GM12891 (cell line): ENCODE measurements around the gene HUWE1.

ENCODE experiments used
- DNase-seq: peaks from one replicate; pipeline ENCODE4 v3.0.0; 2011; ENCODE audit warnings: low spot score; ENCODE audit not compliant: insufficient read length
- FAIRE-seq: peaks from 2 replicates; lab custom pipeline; 2011; peaks lifted over from hg19 to GRCh38; lab: Jason Lieb, UNC
- PAX5 ChIP-seq: IDR thresholded peaks from 2 replicates; pipeline ENCODE4 v1.6.1; 2011; ENCODE audit warnings: low read length, moderate library complexity, mild to moderate bottlenecking; ENCODE audit not compliant: insufficient read depth, severe bottlenecking
- POLR2A ChIP-seq: IDR thresholded peaks from 2 replicates; pipeline ENCODE4 v1.6.1; 2011; ENCODE audit warnings: low read depth, low read length, control low read depth
- POLR2AphosphoS5 ChIP-seq: IDR thresholded peaks from 2 replicates; pipeline ENCODE4 v1.6.1; 2011; ENCODE audit warnings: low read depth, low read length, control low read depth
- POU2F2 ChIP-seq: IDR thresholded peaks from 2 replicates; pipeline ENCODE4 v1.6.1; 2011; ENCODE audit warnings: low read depth, mild to moderate bottlenecking, control low read depth, low read length, moderate library complexity
- SPI1 ChIP-seq: IDR thresholded peaks from 2 replicates; pipeline ENCODE4 v1.6.1; 2011; ENCODE audit warnings: low read depth, low read length, control low read depth
- TAF1 ChIP-seq: IDR thresholded peaks from 2 replicates; pipeline ENCODE4 v1.6.1; 2011; ENCODE audit warnings: low read depth, low read length, control low read depth

The HUWE1 gene

GRCh38 chrX:53622431-53622830, 64.1 kb downstream of the HUWE1 start:
- no peak for TF ChIP-seq POU2F2
- no peak for TF ChIP-seq POLR2AphosphoS5
- no peak for TF ChIP-seq POLR2A
- TF ChIP-seq PAX5: no peak
- no peak for TF ChIP-seq TAF1
- no peak for TF ChIP-seq SPI1
- FAIRE-seq: no peak
- no peak for DNase-seq

- TF ChIP-seq SPI1 (no peak), PAX5 (no peak), POLR2A (no peak), POU2F2 (no peak), POLR2AphosphoS5 (no peak), TAF1 (no peak)
- DNase-seq (no peak), FAIRE-seq (peak; percentile 55)
Measured at GRCh38 chrX:53621418-53621986, 65.0 kb downstream of the HUWE1 start.

- DNase-seq (no peak), FAIRE-seq (no peak)
- TF ChIP-seq SPI1 (no peak), POLR2AphosphoS5 (no peak), POLR2A (no peak)
Measured at GRCh38 chrX:53616946-53617345, 69.6 kb downstream of the HUWE1 start.

GRCh38 chrX:53606456-53606855, 80.1 kb downstream of the HUWE1 start:
- DNase-seq (no peak), FAIRE-seq (no peak)

GRCh38 chrX:53605004-53605403, 81.5 kb downstream of the HUWE1 start:
- no peak for TF ChIP-seq TAF1
- no peak for TF ChIP-seq POLR2AphosphoS5
- TF ChIP-seq PAX5: no peak
- no peak for TF ChIP-seq POLR2A
- TF ChIP-seq SPI1: no peak
- TF ChIP-seq POU2F2: no peak
- no peak for FAIRE-seq
- no peak for DNase-seq

More at GRCh38 chrX:53606456-53606855, 80.1 kb downstream of the HUWE1 start:
- TF ChIP-seq PAX5 (no peak), POU2F2 (no peak), SPI1 (no peak), POLR2AphosphoS5 (no peak), POLR2A (no peak), TAF1 (no peak)

- TF ChIP-seq POLR2A (no peak), POU2F2 (no peak), POLR2AphosphoS5 (no peak), PAX5 (no peak), TAF1 (no peak), SPI1 (no peak)
- DNase-seq: no peak
- FAIRE-seq: peak; percentile 79
Measured at GRCh38 chrX:53599781-53600396, 86.6 kb downstream of the HUWE1 start.

- peak; percentile 54 for TF ChIP-seq SPI1
- TF ChIP-seq TAF1: no peak
- DNase-seq: no peak
- no peak for FAIRE-seq
Measured at GRCh38 chrX:53598169-53598568, 88.3 kb downstream of the HUWE1 start.

- FAIRE-seq: no peak
- TF ChIP-seq TAF1: no peak
- no peak for TF ChIP-seq SPI1
- no peak for TF ChIP-seq PAX5
- no peak for TF ChIP-seq POLR2A
- no peak for TF ChIP-seq POLR2AphosphoS5
- no peak for TF ChIP-seq POU2F2
- DNase-seq: no peak
Measured at GRCh38 chrX:53595266-53595810, 91.2 kb downstream of the HUWE1 start.

GRCh38 chrX:53594354-53594753, 92.2 kb downstream of the HUWE1 start:
- DNase-seq: no peak
- no peak for FAIRE-seq
- no peak for TF ChIP-seq PAX5
- TF ChIP-seq POLR2AphosphoS5: no peak
- TF ChIP-seq POU2F2: no peak
- peak; percentile 78 for TF ChIP-seq SPI1

- FAIRE-seq (peak; percentile 50), DNase-seq (no peak)
- TF ChIP-seq POLR2A (no peak), TAF1 (no peak), POLR2AphosphoS5 (no peak), SPI1 (no peak)
Measured at GRCh38 chrX:53587795-53588420, 98.6 kb downstream of the HUWE1 start.
